ENCODE measurements around the gene TMEFF2. TPM values are rescaled to one million over a fixed set of nuclear protein-coding genes. Genes with fewer than 3 reads are reported as not detected.

The TMEFF2 gene
- total and polyA plus RNA-seq, 2 of the 4 experiments (the other 2 are of a cell fraction) = 1.3 to 3.0 TPM

DNA sequence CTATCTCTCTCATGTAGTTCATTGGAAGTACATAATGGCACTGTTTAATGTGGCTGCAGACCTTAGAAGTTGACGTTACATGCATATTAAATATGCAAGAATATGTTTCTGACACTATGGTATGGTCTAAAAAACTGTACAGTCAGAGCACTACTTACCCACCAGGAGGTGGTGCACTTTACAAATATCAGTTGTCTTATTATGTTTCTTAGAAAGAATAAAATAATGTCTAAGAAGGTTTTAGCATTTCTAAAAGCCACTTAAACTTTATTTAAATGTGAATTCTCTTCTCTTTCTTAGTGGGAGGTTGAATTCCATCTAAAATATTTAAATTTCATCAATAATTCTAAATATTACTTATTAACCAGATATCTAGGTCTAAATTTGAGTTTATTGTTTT, 4.3 kb downstream of the TMEFF2 start:
- no peak overlapping the region for H4K8ac ChIP-seq (ENCODE audit: low read depth in 2 of 2, low read length in 2 of 2)
- no peak overlapping the region for H3K18ac ChIP-seq (ENCODE audit: low read depth, low read length)
- WGBS, 2 experiments (ENCODE audit: extremely low coverage in 2 of 2, insufficient read length in 1 of 2) = no CpG with 5 or more reads among the region's 1 CpG
- H3K14ac ChIP-seq (replicated peaks; ENCODE audit: low read depth, low read length) = no peak overlapping the region
- dilution Hi-C loops (cut with HindIII; ENCODE audit: low sequenced_read_pairs, unreplicated experiment) = no loop called here
- no TSS peak for BruUV-seq (replicated peaks)
- no peak overlapping the region for H2AK9ac ChIP-seq (replicated peaks; ENCODE audit: low read depth, low read length, poor library complexity)
- H3K36me3 ChIP-seq (ENCODE audit: control insufficient read depth, insufficient read depth, low read length) = no peaks in the 10 kb centered on the region
- no peak overlapping the region for H3K9ac ChIP-seq (ENCODE audit: low read depth, low read length)
- H3K4me1 ChIP-seq (ENCODE audit: control insufficient read depth, insufficient read depth, low read length) = no peaks in the 10 kb centered on the region
- H3K9me3 ChIP-seq (ENCODE audit: control insufficient read depth, insufficient read depth, low read length) = no peaks in the 10 kb centered on the region
- no peak for ATAC-seq (ENCODE audit: low read depth)
- in situ Hi-C loops (cut with MboI; ENCODE audit: low sequenced_read_pairs) = no loop called here
- H3K4me3 ChIP-seq (ENCODE audit: insufficient read depth, low read depth, low read length) = no peak overlapping the region
- ChIA-PET POLR2A (ENCODE audit: unreplicated experiment) (no interaction called here), CTCF (no interaction called here)
- no peak overlapping the region for H2AK5ac ChIP-seq (ENCODE audit: low read depth, low read length)
- H2BK15ac ChIP-seq (ENCODE audit: low read depth, low read length) = no peak overlapping the region
- peak; percentile 58 for DNase-seq
- no peak overlapping the region for H3K23ac ChIP-seq (ENCODE audit: low read depth, low read length)
- H2BK20ac ChIP-seq (ENCODE audit: low read depth, low read length) = no peak overlapping the region
- peaks cover 42% of the 10 kb centered on the region for H3K27me3 ChIP-seq (ENCODE audit: control insufficient read depth, insufficient read depth, low read length)
- no peaks in the 10 kb centered on the region for H3K79me1 ChIP-seq (ENCODE audit: low read depth in 1 of 2, low read length in 2 of 2)
- H3K56ac ChIP-seq (ENCODE audit: extremely low read depth, insufficient read depth, low read length) = no peak overlapping the region
- H2AFZ ChIP-seq (replicated peaks; ENCODE audit: low read length, poor library complexity) = no peak overlapping the region
- no peak overlapping the region for H3K4me2 ChIP-seq (ENCODE audit: low read depth, low read length)
- no peak overlapping the region for H3K27ac ChIP-seq (ENCODE audit: insufficient read depth, low read length)
- no peaks in the 10 kb centered on the region for H4K20me1 ChIP-seq (ENCODE audit: insufficient read depth, low read length)
- H4K91ac ChIP-seq (ENCODE audit: insufficient read depth, low read depth, low read length) = no peak overlapping the region
- H2BK5ac ChIP-seq (ENCODE audit: low read depth, low read length, poor library complexity, severe bottlenecking) = no peak overlapping the region
- no peak overlapping the region for H4K5ac ChIP-seq (ENCODE audit: low read depth, low read length)
- no peaks in the 10 kb centered on the region for H3K9me1 ChIP-seq (ENCODE audit: insufficient read depth, low read length)
- intact Hi-C loops (cut with micrococcal nuclease) = loop anchor here (1.0 kb wide), 1 partner anchor 96 kb away; no protein-coding TSS in a partner anchor
- TF ChIP-seq CEBPB (IDR thresholded peaks at IDR 0.05; ENCODE audit: low read depth, low read length) = no peak
- peak; percentile 65 for TF ChIP-seq SMC3 (IDR thresholded peaks at IDR 0.05; ENCODE audit: low read depth, low read length)
- TF ChIP-seq RAD21 (IDR thresholded peaks at IDR 0.05; ENCODE audit: low read length) = peak; percentile 57
- TF ChIP-seq MXI1 (IDR thresholded peaks at IDR 0.05; ENCODE audit: borderline replicate concordance, low read depth, low read length) = no peak
- no peak for TF ChIP-seq BHLHE40 (IDR thresholded peaks at IDR 0.05; ENCODE audit: low read depth, low read length)
- TF ChIP-seq, protein P1, sequence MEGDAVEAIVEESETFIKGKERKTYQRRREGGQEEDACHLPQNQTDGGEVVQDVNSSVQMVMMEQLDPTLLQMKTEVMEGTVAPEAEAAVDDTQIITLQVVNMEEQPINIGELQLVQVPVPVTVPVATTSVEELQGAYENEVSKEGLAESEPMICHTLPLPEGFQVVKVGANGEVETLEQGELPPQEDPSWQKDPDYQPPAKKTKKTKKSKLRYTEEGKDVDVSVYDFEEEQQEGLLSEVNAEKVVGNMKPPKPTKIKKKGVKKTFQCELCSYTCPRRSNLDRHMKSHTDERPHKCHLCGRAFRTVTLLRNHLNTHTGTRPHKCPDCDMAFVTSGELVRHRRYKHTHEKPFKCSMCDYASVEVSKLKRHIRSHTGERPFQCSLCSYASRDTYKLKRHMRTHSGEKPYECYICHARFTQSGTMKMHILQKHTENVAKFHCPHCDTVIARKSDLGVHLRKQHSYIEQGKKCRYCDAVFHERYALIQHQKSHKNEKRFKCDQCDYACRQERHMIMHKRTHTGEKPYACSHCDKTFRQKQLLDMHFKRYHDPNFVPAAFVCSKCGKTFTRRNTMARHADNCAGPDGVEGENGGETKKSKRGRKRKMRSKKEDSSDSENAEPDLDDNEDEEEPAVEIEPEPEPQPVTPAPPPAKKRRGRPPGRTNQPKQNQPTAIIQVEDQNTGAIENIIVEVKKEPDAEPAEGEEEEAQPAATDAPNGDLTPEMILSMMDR (conservative IDR thresholded peaks at IDR 0.05; ENCODE audit: low read depth, low read length) = peak; percentile 57
- TF ChIP-seq MAZ (IDR thresholded peaks at IDR 0.05; ENCODE audit: borderline replicate concordance, low read depth, low read length) = no peak
- H2BK120ac ChIP-seq (ENCODE audit: low read depth, low read length) = no peak overlapping the region
- no peak overlapping the region for H3K4ac ChIP-seq (ENCODE audit: low read depth, low read length)

Measured in IMR-90 (cell line).